ENCODE data around the gene SPNS2. TPM values are rescaled to one million over a fixed set of nuclear protein-coding genes. Genes with fewer than 3 reads are reported as not detected.

The SPNS2 gene
- total RNA-seq, 1 donor from 2014 or later, result 0.56 TPM

GRCh38 chr17:4535667-4536258 lies 37.1 kb downstream of the SPNS2 start:
- DNase-seq (ENCODE audit: low read depth), result no peak

DNA sequence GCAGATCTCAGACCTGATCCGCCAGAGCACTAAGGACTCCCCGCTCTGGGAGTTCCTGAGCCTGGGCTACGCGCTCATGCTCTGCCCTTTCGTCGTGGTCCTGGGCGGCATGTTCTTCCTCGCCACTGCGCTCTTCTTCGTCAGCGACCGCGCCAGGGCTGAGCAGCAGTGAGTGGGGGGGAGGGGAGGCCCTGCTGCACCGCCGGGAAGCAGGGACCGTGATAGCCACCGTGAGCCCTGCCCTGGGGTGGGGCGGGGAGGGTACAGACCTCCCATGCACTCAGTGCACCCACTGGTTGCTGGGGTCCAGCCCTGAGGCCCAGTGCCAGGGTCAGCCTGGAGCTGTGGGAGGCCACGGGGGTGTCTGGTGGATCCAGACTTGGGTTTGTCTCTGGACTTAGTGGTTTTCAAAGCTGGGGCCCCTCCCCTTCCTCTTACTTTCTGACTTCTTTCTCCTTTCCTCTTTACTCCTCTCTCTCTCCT lies 37.6 kb downstream of the SPNS2 start:
- no peak for DNase-seq (ENCODE audit: low read depth)

DNA sequence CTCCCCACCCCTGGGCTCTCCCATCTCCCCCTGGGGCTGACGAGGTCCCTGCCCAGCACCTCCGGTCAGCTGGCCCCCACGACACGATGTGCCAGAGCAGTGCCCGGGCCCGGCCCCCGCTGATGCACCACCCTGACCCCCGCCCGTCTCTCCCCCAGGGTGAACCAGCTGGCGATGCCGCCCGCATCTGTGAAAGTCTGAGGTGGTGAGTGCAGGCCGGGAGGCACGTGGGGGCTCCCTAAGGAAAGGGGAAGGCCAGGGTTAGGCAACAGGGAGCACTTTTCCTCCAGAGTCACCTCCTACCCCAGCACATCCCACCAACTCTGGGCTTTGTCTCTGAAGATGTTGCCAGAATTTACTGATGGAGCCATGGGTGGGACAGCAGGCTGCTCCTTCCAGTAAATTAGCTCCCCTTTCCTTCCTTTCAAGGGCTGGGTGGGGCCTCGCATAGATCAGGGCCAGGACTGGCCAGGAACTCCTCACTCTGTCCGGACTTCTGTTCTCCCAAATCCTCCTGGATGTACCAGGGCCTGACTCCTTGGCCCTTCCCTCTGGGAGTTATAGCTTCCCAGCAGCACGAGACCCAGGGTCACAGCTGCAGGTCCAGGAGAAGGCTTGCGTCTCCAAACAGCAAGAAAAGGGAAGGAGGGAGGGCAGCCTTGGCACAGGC lies 38.2 kb downstream of the SPNS2 start:
- DNase-seq (ENCODE audit: low read depth), result no peak

GRCh38 chr17:4537451-4538235 lies 39.0 kb downstream of the SPNS2 start:
- DNase-seq (ENCODE audit: low read depth), result no peak

GRCh38 chr17:4538236-4539002 lies 39.7 kb downstream of the SPNS2 start:
- DNase-seq (ENCODE audit: low read depth), result no peak

GRCh38 chr17:4539025-4539424 lies 40.3 kb downstream of the SPNS2 start:
- no peak for DNase-seq (ENCODE audit: low read depth)

GRCh38 chr17:4539576-4540223 lies 41.0 kb downstream of the SPNS2 start:
- DNase-seq (ENCODE audit: low read depth), result no peak

GRCh38 chr17:4540224-4540651 lies 41.6 kb downstream of the SPNS2 start:
- DNase-seq (ENCODE audit: low read depth), result no peak

DNA sequence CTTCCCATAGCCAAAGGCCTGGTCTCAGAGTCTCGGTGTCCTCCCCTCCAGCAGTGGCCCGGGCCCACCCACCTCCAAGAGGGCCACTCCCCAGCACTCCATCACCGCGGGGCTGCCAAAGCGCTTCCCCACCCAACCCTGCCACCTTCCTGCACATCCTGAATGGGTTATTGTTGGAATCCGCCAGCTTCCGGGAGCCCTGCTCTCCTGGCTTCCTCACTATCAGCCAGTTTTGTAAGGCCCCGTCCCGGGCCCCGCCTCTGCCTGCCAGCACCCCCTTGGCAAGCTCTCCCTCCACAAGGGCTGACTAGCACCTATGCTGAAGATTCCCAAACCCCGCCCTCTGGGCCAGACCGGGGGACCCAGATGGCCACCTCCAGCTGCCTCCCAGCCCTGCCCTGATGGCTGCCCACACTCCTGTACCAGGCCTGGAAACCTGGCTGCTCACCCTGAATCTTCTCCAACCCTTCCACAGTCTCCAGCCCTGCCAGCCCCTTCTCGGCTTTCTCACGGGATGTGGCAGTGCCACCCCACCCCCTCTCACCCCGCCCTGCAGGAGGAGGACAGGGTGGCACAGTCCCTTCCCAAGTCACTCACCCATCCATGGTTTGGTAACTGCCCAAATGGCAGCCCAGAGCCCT lies 42.1 kb downstream of the SPNS2 start:
- no peak for DNase-seq (ENCODE audit: low read depth)

- DNase-seq (ENCODE audit: low read depth), result no peak
Measured at GRCh38 chr17:4541328-4542002, 42.8 kb downstream of the SPNS2 start.

- DNase-seq (ENCODE audit: low read depth), result no peak
Measured at GRCh38 chr17:4542003-4542725, 43.5 kb downstream of the SPNS2 start.

DNA sequence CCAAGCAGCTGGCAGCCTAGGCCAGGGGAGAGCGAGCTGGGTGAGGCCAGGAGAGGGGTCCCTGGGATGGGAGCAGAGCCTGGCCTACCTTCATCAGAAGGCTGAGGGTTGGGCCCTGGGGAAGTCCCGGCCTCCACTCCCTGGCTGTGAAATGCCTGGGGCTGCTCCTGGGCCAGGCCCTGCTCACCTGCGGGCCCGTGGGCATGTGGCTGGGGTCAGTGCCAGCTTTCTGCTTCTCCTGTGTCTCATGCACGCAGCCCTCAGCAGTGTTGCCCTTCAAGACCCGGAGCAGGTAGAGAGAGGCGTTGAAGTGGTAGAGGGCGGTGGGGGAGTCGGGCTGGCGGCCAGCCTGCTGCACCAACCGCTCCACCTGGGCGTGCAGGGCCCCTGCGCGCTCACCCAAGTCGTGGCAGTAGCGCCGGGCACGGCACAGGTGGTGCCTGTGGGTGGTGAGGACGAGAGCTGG lies 44.1 kb downstream of the SPNS2 start:
- no peak for DNase-seq (ENCODE audit: low read depth)

GRCh38 chr17:4543557-4544026 lies 44.9 kb downstream of the SPNS2 start:
- DNase-seq (ENCODE audit: low read depth), result no peak

- no peak for DNase-seq (ENCODE audit: low read depth)
Measured at GRCh38 chr17:4544135-4544950, 45.7 kb downstream of the SPNS2 start.

- no peak for DNase-seq (ENCODE audit: low read depth)
Measured at GRCh38 chr17:4544951-4545216, 46.2 kb downstream of the SPNS2 start.

DNA sequence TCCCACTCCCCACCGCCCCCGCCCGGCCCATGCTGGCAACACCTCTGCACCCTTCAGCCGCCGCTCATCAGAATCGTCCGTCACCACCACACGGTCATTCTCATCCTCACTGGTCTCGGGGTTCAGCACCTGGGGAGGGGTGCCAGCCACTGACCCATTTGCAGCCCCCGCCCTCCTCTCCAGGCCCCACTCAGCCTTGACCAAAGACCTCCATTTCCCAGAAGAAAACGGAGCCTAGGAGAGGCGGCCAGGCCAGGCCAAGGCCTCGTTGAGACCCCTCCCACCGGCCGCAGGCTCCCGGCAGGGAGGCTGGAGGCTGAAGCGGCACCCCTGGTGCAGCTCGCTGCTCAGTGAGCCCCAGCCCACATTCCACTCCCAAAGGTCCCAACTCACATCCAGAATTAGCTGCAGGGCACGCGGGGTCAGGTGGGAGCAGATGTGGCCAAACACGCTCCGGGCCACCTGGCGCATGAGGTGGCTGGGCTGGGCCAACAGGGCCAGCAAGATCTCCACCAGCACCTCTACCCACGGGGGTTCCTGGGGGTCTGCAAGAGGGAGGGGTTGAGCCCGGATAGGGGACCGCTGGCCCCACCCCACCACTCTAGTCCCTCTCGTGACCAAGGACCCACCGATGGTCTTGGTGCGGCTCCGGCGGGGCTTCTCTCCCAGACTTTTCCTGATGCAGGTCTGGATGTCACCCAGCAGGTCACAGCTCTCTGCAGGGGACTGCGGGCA lies 46.7 kb downstream of the SPNS2 start:
- DNase-seq (ENCODE audit: low read depth), result no peak

DNA sequence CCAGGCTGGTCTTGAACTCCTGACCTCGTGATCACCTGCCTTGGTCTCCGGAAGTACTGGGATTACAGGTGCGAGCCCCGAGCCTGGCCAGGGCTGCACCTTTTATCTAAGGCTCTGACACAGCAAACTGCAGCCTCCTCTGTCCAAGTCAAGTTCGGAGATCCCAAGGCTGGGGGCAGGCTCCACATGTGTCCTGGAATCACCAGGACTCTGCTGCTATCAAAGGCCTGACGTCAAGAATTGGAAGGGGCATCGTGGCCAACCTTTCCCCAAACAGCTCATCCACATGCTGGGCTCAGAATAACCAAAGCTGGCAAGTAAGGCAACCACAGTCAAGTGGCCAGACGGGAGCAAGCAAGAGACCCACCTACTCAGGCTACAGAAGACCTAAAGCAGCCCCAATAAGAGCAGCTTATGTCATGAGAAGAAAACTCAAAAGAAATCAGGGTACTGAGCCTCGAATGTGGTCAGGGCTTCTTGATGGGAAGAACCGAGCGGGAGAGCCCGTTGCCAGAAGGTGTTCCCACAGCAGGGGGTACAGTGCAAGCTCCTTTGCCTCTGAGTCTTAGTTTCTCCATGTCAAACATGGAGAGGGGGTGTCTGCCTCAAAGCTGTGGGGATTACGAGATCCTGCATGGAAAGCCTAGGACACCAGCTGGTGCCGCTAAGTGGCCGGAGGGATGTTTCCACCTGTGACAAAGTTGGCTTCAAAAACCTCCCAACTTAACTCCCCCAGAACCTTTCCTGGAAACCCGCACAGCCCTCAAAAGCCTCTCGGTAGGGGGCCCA lies 48.6 kb downstream of the SPNS2 start:
- no peak for DNase-seq (ENCODE audit: low read depth)
